ENCODE data around the gene TAGLN2. TPM values are rescaled to one million over a fixed set of nuclear protein-coding genes. Genes with fewer than 3 reads are reported as not detected.
A peak's percentile ranks its signal among the peaks of the same experiment; 100 is the strongest.

TAGLN2 gene
- total and polyA plus RNA-seq, 10 of the 15 experiments (the other 5 are each of a cell fraction or from before 2014, with no cell fraction given) = 155 to 611 (median 363) TPM

GRCh38 chr1:159927849-159928431 is 2.6 kb upstream of the TAGLN2 start (continued):
- TF ChIP-seq, protein P1, sequence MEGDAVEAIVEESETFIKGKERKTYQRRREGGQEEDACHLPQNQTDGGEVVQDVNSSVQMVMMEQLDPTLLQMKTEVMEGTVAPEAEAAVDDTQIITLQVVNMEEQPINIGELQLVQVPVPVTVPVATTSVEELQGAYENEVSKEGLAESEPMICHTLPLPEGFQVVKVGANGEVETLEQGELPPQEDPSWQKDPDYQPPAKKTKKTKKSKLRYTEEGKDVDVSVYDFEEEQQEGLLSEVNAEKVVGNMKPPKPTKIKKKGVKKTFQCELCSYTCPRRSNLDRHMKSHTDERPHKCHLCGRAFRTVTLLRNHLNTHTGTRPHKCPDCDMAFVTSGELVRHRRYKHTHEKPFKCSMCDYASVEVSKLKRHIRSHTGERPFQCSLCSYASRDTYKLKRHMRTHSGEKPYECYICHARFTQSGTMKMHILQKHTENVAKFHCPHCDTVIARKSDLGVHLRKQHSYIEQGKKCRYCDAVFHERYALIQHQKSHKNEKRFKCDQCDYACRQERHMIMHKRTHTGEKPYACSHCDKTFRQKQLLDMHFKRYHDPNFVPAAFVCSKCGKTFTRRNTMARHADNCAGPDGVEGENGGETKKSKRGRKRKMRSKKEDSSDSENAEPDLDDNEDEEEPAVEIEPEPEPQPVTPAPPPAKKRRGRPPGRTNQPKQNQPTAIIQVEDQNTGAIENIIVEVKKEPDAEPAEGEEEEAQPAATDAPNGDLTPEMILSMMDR (IDR thresholded peaks at IDR 0.05 in 2 of 3, conservative IDR thresholded peaks at IDR 0.05 in 1 of 3; ENCODE audit: control insufficient read depth in 2 of 3, extremely low read depth in 1 of 3, insufficient read depth in 1 of 3, low read depth in 3 of 3, low read length in 3 of 3) = peak in 1 of 3 experiments; percentile 9; a peak in 1 of 6 replicates
- TF ChIP-seq CREM (IDR thresholded peaks at IDR 0.05; ENCODE audit: low read depth) (peak; percentile 25; the same call in 1 of the 2 replicates), DPF2 (IDR thresholded peaks at IDR 0.05) (peak; percentile 39; the same call in 1 of the 2 replicates), CUX1 (IDR thresholded peaks at IDR 0.05; ENCODE audit: insufficient replicate concordance, low read depth, low read length) (no peak), RFX5 (IDR thresholded peaks at IDR 0.05; ENCODE audit: low read depth, low read length) (no peak), NFIC (IDR thresholded peaks at IDR 0.05; ENCODE audit: low read depth, low read length) (peak; percentile 67; the same call in 1 of the 2 replicates), BHLHE40 (IDR thresholded peaks at IDR 0.05; ENCODE audit: borderline replicate concordance in 1 of 2, low read depth in 2 of 2, low read length in 1 of 2) (peak; percentile 61 to 72; a peak in 3 of 4 replicates), POLR2AphosphoS2 (IDR thresholded peaks at IDR 0.05; ENCODE audit: low read depth, low read length) (no peak), POLR2A (IDR thresholded peaks at IDR 0.05; ENCODE audit: low read depth, low read length) (no peak), CEBPB (IDR thresholded peaks at IDR 0.05; ENCODE audit: borderline replicate concordance in 1 of 2, low read depth in 2 of 2, low read length in 2 of 2) (no peak), GATAD2B (conservative IDR thresholded peaks at IDR 0.05; ENCODE audit: low read depth) (no peak), FOXM1 (IDR thresholded peaks at IDR 0.05; ENCODE audit: low read depth, low read length) (peak; percentile 45; the same call in 1 of the 2 replicates)
- TF ChIP-seq, protein P2, sequence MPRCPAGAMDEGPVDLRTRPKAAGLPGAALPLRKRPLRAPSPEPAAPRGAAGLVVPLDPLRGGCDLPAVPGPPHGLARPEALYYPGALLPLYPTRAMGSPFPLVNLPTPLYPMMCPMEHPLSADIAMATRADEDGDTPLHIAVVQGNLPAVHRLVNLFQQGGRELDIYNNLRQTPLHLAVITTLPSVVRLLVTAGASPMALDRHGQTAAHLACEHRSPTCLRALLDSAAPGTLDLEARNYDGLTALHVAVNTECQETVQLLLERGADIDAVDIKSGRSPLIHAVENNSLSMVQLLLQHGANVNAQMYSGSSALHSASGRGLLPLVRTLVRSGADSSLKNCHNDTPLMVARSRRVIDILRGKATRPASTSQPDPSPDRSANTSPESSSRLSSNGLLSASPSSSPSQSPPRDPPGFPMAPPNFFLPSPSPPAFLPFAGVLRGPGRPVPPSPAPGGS (IDR thresholded peaks at IDR 0.05; ENCODE audit: borderline replicate concordance, insufficient read depth, low read depth, low read length, poor library complexity, severe bottlenecking) = peak; percentile 23

Data from GM12878 (cell line).